Thoracic aorta (tissue), 2 donors: Measurements from ENCODE around the gene SLC50A1. TPM values are rescaled to one million over a fixed set of nuclear protein-coding genes. Genes with fewer than 3 reads are reported as not detected.
"Not testable (repeated sequence)": the region's sequence is repeated elsewhere in the genome, so short reads cannot be mapped to it uniquely, and the experiment has no call there.

Experiments used
- ATAC-seq: fragments of 150-250 bp; one replicate; pipeline ENCODE4 v1.8.0; 2017; ENCODE audit warnings: low read depth; ENCODE audit not compliant: insufficient number of reproducible peaks, low FRiP score
- DNase-seq: peaks from one replicate; pipeline ENCODE4 v3.0.0-alpha.2; 2020; ENCODE audit warnings: low spot score
- H3K27ac ChIP-seq, 2 donors: fragments of 200-600 bp; sonication (generic); 1 replicate in 1 of 2; 2 replicates in 1 of 2; pipeline ENCODE4 v1.5.1; 2016; ENCODE audit warnings: mild to moderate bottlenecking in 2 of 2, moderate library complexity in 2 of 2
- H3K27me3 ChIP-seq: fragments of 200-600 bp; sonication (generic); replicated peaks from 2 replicates; pipeline ENCODE4 v1.6.0; 2016; ENCODE audit warnings: mild to moderate bottlenecking; ENCODE audit not compliant: insufficient read depth
- H3K36me3 ChIP-seq: fragments of 200-600 bp; sonication (generic); one replicate; pipeline ENCODE4 v1.5.1; 2016
- H3K4me1 ChIP-seq, 2 donors: fragments of 200-600 bp; sonication (generic); 1 replicate in 1 of 2; 2 replicates in 1 of 2; pipeline versions ENCODE4 v1.5.1 to v1.6.0; 2016; ENCODE audit warnings: low read depth in 2 of 2, mild to moderate bottlenecking in 1 of 2; ENCODE audit not compliant: control insufficient read depth in 1 of 2
- H3K4me3 ChIP-seq: fragments of 200-600 bp; sonication (generic); 2 replicates; pipeline ENCODE4 v1.5.1; 2016; ENCODE audit warnings: mild to moderate bottlenecking
- H3K9me3 ChIP-seq: fragments of 200-600 bp; sonication (generic); 2 replicates; pipeline ENCODE4 v1.5.1; 2016
- total RNA-seq, 2 donors: library from RNA; depleted of rRNA; stranded (reverse); fragments of >200 nt; gene quantifications; one replicate each; pipeline versions ENCODE4 v1.1.0 to v1.2.3, GENCODE V29; 2016
- TF ChIP-seq, protein P1 (sequence below): fragments of 200-600 bp; sonication (generic); IDR thresholded peaks from one replicate; pipeline ENCODE4 v1.5.1; 2019; ENCODE audit warnings: antibody characterized with exemption

Gene SLC50A1
- total RNA-seq, 2 donors from 2014 or later: 13.0 to 22.2 TPM

DNA sequence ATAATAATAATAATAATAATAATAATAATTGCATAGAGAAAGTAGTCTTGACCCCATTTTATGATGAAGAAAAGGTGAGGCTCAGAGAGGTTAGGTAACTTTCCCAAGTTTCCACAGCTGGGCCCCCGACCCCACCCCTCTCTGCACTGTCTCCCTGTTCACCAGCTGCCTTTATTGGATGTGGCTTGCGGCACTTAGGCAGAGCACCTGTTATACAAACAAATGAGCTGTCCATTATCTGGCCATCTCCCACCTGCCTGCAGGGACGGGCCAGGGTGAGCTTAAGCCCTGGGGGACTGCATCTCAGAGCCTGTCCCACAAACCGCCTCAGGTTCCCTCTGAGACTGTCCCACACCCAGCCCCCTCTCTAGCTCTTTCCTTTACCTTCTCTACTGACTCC is 18.0 kb upstream of the SLC50A1 start:
- TF ChIP-seq, protein P1, sequence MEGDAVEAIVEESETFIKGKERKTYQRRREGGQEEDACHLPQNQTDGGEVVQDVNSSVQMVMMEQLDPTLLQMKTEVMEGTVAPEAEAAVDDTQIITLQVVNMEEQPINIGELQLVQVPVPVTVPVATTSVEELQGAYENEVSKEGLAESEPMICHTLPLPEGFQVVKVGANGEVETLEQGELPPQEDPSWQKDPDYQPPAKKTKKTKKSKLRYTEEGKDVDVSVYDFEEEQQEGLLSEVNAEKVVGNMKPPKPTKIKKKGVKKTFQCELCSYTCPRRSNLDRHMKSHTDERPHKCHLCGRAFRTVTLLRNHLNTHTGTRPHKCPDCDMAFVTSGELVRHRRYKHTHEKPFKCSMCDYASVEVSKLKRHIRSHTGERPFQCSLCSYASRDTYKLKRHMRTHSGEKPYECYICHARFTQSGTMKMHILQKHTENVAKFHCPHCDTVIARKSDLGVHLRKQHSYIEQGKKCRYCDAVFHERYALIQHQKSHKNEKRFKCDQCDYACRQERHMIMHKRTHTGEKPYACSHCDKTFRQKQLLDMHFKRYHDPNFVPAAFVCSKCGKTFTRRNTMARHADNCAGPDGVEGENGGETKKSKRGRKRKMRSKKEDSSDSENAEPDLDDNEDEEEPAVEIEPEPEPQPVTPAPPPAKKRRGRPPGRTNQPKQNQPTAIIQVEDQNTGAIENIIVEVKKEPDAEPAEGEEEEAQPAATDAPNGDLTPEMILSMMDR: no peak
- ATAC-seq (no peak), DNase-seq (no peak)
- Histone ChIP-seq H3K9me3 (no peaks in the 10 kb centered on the region), H3K36me3 (no peaks in the 10 kb centered on the region), H3K4me1 (no peaks in the 10 kb centered on the region), H3K27me3 (no peaks in the 10 kb centered on the region), H3K4me3 (no peak overlapping the region), H3K27ac (no peak overlapping the region)

- not testable (repeated sequence) for H3K27me3 ChIP-seq, H3K4me3 ChIP-seq, H3K27ac ChIP-seq, H3K9me3 ChIP-seq, DNase-seq, ATAC-seq, H3K4me1 ChIP-seq, H3K36me3 ChIP-seq
Observed at GRCh38 chr1:155118090-155118489, 17.6 kb upstream of the SLC50A1 start.

- DNase-seq (no peak), ATAC-seq (no peak)
- H3K27me3 ChIP-seq: no peaks in the 10 kb centered on the region
- no peak overlapping the region for H3K27ac ChIP-seq
- H3K9me3 ChIP-seq: no peaks in the 10 kb centered on the region
- no peaks in the 10 kb centered on the region for H3K36me3 ChIP-seq
- TF ChIP-seq, protein P1: no peak
- H3K4me1 ChIP-seq: no peaks in the 10 kb centered on the region
- H3K4me3 ChIP-seq: no peak overlapping the region
Observed at GRCh38 chr1:155120253-155120652, 15.4 kb upstream of the SLC50A1 start.

DNA sequence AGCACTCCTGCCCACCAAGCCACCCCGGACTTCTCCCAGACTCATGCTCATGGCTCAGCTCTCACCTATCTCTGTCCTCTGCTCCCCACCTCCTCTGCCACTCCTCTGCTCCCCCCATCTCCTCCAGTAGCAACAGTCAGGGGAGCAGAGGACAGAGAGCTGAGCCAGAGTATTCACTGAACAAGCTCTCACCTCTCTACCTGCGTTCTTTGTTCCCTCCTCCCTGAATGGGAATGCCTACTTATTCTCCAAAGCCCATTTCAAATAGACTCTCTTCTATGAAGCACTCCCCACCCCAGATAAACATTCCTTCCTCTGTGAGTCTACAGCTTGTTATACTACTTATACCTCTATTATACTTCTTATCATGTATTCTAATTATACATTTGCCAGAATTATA is 14.4 kb upstream of the SLC50A1 start:
- Histone ChIP-seq H3K27me3 (no peaks in the 10 kb centered on the region), H3K36me3 (no peaks in the 10 kb centered on the region), H3K4me3 (no peak overlapping the region), H3K27ac (no peak overlapping the region), H3K4me1 (peaks cover 0 to 5% of the 10 kb centered on the region in 2 donors), H3K9me3 (no peaks in the 10 kb centered on the region)
- DNase-seq (no peak), ATAC-seq (no peak)
- TF ChIP-seq, protein P1: no peak

GRCh38 chr1:155122308-155122707 is 13.3 kb upstream of the SLC50A1 start:
- peaks cover 0 to 15% of the 10 kb centered on the region in 2 donors for H3K4me1 ChIP-seq
- TF ChIP-seq, protein P1: no peak
- no peak overlapping the region for H3K4me3 ChIP-seq

GRCh38 chr1:155123801-155124200 is 11.9 kb upstream of the SLC50A1 start:
- Histone ChIP-seq H3K27me3 (no peaks in the 10 kb centered on the region), H3K4me3 (no peak overlapping the region), H3K4me1 (peaks cover 9 to 27% of the 10 kb centered on the region in 2 donors), H3K27ac (no peak overlapping the region), H3K36me3 (no peaks in the 10 kb centered on the region), H3K9me3 (no peaks in the 10 kb centered on the region)
- DNase-seq (no peak), ATAC-seq (no peak)
- TF ChIP-seq, protein P1: no peak

More at GRCh38 chr1:155122308-155122707, 13.3 kb upstream of the SLC50A1 start:
- no peaks in the 10 kb centered on the region for H3K9me3 ChIP-seq
- H3K27ac ChIP-seq: no peak overlapping the region
- H3K36me3 ChIP-seq: no peaks in the 10 kb centered on the region
- ATAC-seq: no peak
- DNase-seq: no peak
- no peaks in the 10 kb centered on the region for H3K27me3 ChIP-seq
